NCI-H2107 (cell line): ENCODE data around the gene UHRF2.
"Not testable (repeated sequence)": the region's sequence is repeated elsewhere in the genome, so short reads cannot be mapped to it uniquely, and the experiment has no call there.

Experiments
- DNase-seq: peaks from one replicate; lab custom pipeline; 2025; lab: John Stamatoyannopoulos, UW

UHRF2 gene

DNA sequence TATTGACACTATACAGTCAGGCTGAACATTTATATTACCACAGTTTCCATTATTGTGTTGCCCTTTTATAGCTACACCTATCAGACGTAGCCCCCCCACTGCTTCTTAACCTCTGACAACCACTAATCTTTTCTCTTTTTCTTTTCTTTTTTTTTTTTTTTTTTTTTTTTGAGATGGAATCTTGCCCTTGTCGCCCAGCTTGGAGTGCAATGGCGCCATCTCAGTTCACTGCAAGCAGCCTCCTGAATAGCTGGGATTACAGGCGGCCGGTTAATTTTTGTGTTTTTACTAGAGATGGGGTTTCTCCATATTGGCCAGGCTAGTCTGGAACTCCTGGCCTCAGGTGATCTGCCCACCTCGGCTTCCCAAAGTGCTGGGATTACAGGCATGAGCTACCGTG is 75.4 kb downstream of the UHRF2 start:
- DNase-seq, result no peak

DNA sequence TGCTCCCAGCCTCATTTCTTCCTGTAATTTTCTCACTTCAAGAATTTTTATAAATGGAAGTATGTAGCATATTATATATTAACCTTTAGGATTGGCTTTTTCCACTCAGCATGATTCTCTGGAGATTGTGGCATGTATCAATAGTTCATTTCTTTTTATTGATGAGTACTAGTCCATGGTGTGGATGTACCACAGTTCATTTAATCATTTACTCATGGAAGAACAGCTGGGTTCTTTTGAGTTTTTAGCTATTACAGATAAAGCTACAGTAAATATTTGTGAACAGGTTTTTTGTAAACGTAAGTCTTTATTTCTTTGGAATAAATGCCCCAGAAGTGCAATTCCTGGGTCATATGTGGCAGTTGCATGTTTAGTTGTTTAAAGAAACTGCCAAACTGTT is 76.1 kb downstream of the UHRF2 start:
- no peak for DNase-seq

DNA sequence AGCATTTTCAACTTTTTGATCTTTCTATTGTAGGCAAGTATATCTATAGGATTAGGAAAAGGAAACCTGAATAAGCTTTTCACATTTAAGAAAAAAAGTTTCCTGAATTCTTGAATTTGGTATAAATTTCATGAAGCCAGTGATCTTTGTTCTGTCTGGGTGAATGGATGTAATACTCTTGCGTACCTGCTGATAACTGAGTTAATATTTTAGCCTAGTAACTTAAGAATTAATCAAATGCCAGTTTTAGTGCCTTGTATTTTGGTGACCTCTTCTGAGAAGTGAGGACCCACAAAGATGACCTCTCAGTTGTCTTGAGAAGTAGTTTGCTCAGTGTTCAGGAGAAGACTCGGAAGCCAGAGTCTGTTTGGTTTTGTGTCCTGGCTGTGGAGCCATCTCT is 77.9 kb downstream of the UHRF2 start:
- no peak for DNase-seq

DNA sequence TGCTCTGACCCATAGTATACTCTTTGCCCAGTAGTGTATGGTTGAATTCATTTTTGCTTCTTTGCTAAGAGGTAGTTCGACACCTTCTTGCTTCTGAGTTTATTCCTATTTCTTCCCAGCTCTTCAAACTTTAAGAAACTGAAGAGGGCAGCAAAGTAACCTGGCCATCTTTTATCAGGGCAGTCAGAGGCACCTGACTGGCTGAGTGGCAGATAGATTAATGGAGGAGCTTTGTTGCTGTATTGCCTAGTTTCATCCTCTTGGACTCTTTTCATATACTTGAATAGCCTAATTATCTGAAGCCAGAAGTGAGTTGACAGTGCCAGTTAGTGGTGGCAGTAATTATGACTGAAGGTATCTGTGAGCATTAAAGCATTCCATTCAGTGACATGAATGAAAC is 82.5 kb downstream of the UHRF2 start:
- no peak for DNase-seq

DNA sequence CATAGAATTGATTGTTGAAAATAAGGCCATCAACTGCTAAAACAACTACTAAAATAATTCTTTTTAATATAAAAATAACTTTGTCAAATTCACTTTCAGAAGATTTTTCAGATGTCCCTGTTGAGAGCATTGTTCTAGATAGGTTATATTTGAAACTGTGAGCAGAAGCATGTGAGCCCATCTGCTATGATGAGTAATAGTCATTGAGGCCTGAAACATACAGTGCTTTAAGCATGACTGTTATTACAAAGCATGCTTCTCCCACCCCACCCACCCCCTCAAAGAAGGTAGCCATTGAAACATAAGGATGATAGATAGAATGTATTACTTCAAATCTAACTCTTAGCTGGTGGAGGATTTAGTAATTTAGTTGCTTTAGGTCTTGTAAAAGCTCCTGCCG is 86.0 kb downstream of the UHRF2 start:
- DNase-seq, result no peak

DNA sequence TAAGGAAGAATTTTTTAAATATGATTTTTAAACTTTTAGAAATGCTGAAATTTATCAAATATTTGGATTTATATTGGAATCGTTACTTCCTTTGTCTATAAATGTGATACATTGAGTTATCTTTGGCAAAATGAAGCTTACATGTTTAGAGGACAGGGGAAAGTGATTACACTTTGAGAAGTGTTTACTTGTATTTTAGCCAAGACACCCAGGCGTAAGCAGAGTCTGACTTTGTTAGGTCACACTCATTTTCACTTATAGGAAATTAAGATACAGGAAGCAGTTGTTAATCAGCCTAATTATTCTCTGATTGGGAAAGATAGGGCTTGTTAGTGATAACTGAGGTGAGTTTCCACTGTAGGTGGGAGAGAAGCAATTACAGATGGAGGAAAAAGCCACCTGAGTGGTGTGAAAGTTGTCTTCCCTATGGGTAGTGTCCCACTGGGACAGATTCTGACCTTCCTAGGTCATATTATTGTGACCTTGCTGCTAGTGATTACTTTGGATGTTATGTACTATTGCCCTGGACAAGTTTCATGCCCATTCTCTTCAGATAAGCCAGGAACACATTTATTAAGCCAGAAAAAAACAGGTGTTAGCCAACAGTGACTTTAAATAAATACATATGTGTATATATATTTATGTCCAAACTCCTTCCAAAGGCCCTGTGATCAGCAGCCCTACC is 88.7 kb downstream of the UHRF2 start:
- DNase-seq, result no peak

DNA sequence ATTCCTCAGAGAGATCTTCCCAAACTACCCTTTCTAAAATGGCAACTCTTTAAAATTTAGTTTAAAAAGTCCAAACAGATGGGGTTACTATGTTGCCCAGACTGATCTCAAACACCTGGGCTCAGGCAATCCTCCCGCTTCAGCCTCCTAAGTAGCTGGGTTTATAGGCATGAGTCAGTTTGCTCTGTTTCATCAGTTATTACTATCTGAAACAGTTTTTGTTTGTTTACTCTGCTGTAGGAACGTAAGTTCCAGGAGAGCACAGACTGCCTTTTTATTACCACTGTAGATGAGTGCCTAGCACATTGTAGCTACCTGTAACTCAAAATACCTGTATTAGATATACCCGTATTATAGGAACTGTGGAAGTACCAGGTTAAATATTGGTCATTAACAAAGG is 89.4 kb downstream of the UHRF2 start:
- DNase-seq, result no peak

DNA sequence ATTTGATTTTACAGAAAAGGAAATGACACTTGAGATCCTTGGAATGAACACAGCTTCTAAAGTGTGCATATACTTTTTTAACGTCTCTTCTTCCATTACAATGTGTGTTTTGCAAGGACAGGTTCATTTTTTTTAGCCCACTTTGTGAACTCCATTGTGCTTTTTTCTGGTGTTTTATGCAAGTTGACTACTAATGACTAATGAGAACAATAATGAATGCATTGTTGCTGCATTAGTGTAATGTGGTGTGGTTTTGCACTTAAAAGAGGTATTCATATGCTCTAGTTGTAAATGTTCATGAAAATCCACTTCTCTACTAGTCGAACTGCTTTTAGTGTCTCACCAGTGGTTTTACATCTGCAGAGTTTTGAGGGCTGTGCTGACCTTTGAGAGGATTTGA is 93.6 kb downstream of the UHRF2 start:
- DNase-seq, result no peak

DNA sequence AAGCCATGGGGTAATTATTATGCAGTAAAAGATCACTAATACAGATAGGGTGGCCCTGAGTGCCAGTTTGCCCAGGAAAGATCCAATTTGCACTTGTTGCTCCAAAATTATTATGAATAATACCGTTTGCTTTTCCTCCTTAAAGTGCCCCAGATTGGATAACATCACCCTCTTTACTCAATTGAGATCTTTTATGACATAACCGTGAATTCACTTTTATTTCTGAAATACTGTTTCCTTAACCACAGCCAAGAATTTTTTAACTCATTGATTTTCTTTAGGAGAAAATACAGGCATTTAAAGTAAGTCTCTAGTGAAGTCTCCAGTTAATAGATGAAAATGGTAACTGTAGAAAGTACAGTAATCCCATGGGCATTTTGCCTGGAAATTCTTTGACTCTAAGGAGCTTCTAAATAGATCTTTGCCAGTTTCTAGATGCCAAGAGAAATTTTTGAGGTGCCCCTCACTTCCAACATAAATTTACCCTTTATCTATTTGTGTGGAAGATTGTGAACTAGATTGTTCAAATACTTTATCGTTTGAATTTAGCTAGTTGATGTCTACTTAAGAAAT is 99.2 kb downstream of the UHRF2 start:
- DNase-seq, result no peak

DNA sequence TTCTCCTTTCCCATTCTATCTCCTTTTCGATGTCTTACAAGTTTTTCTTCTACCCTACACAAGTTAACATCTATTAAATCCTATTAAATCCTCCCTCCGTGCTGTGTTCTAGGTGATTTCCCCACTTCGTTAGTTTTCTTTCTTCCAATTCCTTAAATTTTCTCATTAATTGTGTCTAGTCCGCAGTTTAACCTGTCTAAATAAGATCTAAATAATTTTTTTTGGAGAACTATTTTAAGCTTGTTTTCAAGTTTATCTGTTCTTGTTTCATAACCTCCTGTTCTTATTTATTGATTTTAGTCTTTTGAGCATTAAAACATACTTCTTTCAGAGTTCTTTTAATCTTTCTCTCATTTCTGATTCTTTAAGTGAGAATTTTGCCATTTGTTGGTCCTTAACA is 109.3 kb downstream of the UHRF2 start:
- no peak for DNase-seq

DNA sequence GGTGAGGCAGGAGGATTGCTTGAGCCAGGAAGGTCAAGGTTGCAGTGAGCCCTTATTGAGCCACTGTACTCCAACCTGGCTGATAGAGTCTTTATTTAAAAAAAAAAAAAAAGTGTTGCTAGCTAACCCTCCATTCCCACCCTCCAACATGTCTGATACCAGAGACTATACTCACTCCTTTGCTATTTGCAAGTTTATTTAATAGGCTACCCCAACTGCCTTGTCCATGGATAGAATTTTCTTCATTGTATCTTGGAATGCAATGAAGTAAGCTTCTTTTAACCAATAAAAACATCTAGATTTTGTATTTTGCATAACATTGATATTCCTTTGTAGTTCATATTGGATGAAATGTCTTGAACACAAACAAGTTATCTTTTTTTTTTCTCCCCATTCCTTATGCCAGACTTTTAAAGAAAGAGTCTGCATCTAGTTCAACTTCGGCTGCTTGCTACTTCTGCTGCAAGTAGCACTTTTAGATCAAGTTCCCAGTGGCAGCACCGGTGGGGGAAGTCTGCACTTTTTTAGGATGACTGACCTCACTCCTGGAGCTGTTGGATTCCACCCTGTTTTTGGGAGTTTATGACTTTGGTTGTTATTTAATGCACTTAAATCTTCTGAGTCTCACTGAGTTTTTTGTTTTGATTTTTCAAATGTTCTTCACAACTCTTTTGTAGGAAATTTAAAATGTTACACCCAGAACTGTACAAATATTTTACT is 112.5 kb downstream of the UHRF2 start:
- no peak for DNase-seq

DNA sequence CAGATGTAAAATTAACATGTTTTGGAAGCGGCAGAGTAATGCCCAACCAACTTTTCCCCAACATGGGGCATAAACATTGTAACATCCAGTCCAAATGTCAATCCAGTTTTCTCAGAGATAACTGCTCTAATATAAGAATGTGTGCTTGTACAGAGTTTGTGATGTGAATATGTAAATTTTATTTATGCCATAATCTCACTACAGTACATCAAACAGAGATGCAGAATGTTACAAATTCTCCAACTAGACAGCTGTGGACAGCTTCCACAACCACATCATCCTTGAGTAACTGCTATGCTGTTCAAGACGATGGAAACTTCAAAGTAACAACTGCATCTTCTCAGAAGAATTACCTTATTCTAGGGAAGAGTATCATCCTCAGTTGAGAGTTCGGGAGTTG is 122.6 kb downstream of the UHRF2 start:
- DNase-seq, result no peak

DNA sequence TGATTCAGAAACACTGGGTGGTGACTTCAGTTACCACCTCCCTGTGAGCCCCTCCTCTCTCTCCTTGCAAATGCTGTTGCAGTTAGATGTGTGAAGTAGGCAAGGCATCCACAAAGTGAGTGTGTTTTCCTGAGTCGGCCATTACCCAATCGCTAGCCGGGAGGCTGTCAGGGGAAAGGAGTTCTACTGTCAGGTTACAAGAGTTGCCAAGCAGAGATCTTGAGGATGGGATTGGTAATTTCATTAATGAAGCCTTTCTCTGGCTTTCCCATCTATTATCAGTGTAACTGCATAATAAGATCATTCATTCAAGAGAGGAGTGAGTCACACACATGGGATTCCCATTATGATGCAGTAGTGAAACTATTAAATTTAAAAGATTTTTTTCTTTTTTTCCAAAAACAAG is 125.7 kb downstream of the UHRF2 start:
- DNase-seq, result no peak

DNA sequence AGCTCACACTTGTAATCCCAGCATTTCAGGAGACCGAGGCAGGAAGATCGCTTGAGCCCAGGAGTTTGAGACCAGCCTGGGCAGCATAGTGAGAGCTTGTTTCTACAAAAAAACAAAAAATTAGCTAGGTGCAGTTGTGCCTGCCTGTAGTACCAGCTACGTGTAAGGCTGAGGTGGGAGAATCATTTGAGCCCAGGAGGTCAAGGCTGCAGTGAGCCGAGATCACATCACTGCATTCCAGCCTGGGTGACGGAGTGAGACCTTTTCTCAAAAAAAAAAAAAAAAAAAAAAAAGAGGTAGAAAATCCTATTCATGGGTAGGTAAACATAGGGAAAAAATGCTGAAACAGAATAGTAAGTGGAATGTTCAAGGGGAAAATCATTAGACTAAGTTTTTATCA is 129.6 kb downstream of the UHRF2 start:
- not testable (repeated sequence) for DNase-seq

DNA sequence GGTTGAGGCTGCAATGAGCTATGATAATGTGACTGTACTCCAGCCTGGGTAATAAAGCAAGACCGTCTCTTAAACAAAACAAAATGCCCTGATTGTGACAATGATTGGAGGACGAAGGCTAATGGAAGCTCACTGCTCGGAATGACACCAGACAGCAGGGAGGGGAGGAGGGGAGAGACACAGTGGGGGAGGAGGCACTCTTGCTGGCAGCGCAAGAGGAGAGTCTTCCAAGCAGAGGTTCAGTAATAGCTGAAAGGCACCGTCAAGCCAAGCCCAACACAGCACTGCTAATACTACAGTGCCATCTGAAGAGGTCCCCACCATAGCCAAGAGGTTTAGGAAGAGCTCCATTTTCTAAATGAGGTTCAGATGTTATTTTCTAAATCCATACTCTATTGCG is 130.2 kb downstream of the UHRF2 start:
- no peak for DNase-seq

DNA sequence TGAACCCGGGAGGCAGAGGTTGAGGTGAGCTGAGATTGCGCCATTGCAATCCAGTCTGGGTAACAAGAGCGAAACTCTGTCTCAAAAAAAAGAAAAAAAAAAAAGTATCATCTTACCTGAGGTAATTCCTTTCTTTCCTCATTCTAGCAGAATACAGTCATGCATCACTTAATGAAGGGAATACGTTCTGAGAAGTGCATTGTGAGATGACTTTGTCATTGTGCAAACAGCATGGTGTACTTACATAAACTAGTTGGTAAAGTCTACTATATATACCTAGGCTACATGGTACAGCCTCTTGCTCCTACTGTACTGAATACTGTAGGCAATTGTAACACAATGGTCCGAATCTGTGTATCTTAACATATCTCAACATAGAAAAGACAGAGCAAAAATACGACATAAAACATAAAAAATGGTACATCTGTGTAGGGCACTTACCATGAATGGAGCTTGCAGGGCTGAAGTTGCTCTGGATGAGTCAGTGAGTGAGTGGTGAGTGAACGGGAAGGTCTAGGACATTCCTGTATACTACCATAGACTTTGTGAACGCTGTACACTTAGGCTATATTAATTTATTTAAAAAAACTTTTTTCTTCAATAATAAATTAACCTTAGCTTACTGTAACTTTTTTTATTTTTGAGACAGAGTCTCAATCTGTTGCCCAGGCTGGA is 132.2 kb downstream of the UHRF2 start:
- DNase-seq, result no peak

DNA sequence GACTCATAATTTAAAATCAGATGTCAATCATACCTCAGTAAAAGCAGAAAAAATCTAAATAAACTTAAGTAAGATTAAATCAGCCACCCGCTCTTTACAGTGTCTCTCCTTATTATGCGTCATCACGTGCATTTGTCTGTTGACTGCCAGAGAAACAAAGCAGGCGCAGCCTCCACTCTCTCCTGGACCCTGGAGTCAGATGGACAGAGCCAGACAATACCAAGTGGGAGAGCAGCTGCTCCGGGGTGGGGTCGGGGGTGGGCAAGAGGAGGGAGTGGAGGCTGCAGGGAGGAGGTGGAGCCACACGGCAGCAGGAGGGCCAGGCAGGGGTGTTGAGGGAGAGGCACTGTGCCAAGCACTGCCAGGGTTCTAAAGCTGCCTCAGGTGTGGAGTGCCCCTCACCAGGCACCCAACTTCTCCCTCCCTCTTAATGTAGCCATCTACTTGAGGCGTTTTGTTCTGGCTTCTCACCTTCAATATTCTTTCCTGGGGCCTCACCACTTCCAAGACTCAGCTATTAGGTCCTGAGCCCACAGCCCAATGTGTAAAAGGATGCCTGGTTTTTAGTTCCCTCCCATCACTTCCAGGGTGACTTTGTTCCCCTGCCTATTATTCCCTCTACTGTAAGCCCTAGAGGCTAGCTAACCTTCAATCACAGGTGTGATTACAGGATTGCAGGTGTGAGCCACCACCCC is 136.3 kb downstream of the UHRF2 start:
- DNase-seq, result peak; percentile 45

DNA sequence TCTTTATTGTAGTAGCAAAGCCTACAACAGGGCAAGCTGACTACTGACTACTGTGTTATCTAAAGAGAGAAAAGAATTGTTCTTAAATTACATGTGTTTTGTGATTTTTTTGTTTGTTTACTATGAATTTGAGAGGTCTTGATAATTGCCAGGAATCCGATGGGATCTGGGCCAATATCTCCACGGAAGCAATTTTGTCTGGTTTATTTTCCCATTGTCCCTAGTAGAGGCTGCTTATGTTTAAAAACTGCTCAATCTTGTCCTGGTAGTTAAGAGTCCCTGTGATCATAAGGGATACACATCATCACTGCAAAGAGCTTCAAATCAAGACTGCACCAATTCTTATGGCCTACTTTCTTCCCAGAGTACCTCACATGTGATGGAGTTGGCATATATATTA is 138.1 kb downstream of the UHRF2 start:
- no peak for DNase-seq

DNA sequence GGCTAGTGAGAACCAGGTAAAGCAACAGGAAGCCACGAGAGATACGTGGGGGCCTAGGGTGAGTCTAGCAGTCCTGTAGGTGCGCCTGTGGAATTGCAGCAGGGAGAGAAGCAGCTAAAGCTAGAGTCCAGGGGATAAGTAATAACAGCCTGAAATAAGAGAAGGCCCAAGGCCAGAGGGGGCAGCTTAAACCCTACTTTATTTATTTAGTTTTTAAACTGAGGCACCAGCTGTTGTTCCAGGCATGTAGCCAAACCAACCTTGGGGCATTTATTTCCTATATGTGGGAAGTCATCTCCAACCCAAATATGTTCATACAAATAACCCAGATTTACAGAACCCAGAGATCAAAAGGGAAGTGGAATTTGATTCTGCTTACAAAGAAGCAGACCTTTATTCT is 139.0 kb downstream of the UHRF2 start:
- DNase-seq, result no peak

DNA sequence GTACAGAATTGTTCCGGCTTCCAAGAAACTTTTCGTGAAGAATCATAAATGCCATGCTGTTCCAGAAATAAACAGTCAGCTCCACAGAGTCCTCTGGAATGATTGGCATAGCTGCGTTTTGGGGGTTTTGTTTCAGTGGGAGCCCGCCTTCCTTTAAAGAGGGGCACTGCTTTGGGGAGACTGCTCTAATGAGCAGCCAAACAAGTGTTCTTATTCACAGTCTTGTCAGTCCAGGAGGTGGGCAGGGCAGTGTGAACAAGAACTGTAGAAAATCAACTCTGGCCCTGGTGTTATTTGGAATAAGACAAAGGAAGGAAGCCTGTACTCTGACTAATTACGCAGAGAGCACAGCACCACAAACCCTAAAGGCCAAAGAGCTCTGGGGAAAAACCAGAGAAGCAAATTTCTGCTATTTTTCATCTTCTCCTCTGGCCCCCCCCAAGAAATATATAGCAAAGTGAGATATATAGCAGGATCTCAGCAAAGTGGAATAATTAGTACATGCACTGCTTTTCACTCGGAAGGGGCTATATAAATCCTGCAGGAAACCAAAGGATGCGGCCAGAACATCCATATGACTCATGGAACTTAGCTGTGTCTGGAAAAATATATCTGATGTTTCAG is 139.6 kb downstream of the UHRF2 start:
- no peak for DNase-seq

DNA sequence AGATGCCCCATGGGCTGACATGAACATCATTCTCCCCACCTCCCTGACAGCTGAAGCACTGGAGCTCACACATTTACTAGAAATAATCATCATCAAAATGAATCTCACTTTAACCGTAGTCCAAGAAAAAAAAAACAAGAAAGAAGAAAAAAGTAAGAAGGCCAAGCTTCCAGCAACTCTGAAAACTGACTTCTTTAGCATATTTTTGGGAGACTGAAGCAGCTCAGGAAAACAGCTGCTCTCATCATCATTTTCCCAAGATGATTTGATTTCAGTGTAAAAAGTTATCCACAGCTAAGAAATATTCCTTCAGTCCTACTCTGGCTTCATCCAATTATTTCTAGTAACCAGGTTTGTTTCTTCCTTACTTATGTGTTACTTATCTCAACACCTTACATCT is 140.9 kb downstream of the UHRF2 start:
- DNase-seq, result no peak
